SK-N-SH (cell line): ENCODE measurements around the gene CCDC88C. TPM values are rescaled to one million over a fixed set of nuclear protein-coding genes. Genes with fewer than 3 reads are reported as not detected.

ENCODE experiments used
- CTCF ChIA-PET: fragments of 300-600, 350-600 bp; formaldehyde crosslinking; extraction: SDS; loops from one replicate; lab custom pipeline; 2021; lab: Yijun Ruan, JAX
- POLR2A ChIA-PET: fragments of 350-600 bp; sonication (Branson Sonifier 250); formaldehyde crosslinking; extraction: SDS; loops from one replicate; lab custom pipeline; 2020; ENCODE audit warnings: antibody characterized with exemption, inconsistent platforms; lab: Yijun Ruan, JAX
- DNase-seq: peaks from one replicate; pipeline ENCODE4 v3.0.0; 2012
- H2AFZ ChIP-seq: fragments of 200-600 bp; sonication (generic); 2 replicates; pipeline ENCODE4 v1.8.1; 2016; ENCODE audit warnings: antibody characterized with exemption, mild to moderate bottlenecking, low read depth
- H3F3A ChIP-seq: fragments of 200-600 bp; sonication (generic); replicated peaks from 2 replicates; pipeline ENCODE3; 2016; ENCODE audit warnings: antibody characterized with exemption, mild to moderate bottlenecking; ENCODE audit not compliant: insufficient read depth
- H3K27ac ChIP-seq, 2 experiments: fragments of 200-500 bp in 1 of 2; fragments of 200-600 bp in 1 of 2; sonication (Bioruptor generic) in 1 of 2; sonication (generic), shearing (Covaris generic) in 1 of 2; 2 replicates each; pipeline versions ENCODE4 v1.5.1 to v1.6.1; 2014 to 2016; ENCODE audit warnings: low read depth in 2 of 2, inconsistent platforms in 1 of 2, low read length in 1 of 2, mild to moderate bottlenecking in 1 of 2, mixed read lengths in 1 of 2
- H3K27me3 ChIP-seq: fragments of 200-600 bp; sonication (generic), shearing (Covaris generic); 2 replicates; pipeline ENCODE4 v1.6.1; 2016; ENCODE audit warnings: mixed run types; ENCODE audit not compliant: insufficient read depth
- H3K36me3 ChIP-seq, 2 experiments: fragments of 200-500 bp in 1 of 2; fragments of 200-600 bp in 1 of 2; sonication (Bioruptor generic) in 1 of 2; sonication (generic) in 1 of 2; replicated peaks in 1 of 2; 2 replicates each; pipeline versions ENCODE3 to v1.5.1; 2014 to 2016; ENCODE audit warnings: low read length in 1 of 2, mild to moderate bottlenecking in 1 of 2; ENCODE audit not compliant: insufficient read depth in 2 of 2, control insufficient read depth in 1 of 2
- H3K4me1 ChIP-seq, 2 experiments: fragments of 200-500 bp in 1 of 2; fragments of 200-600 bp in 1 of 2; sonication (Bioruptor generic) in 1 of 2; sonication (generic), shearing (Covaris generic) in 1 of 2; 2 replicates each; pipeline versions ENCODE4 v1.5.1 to v1.6.1; 2014 to 2016; ENCODE audit warnings: low read depth in 1 of 2, low read length in 1 of 2, mixed run types in 1 of 2; ENCODE audit not compliant: insufficient read depth in 2 of 2, control insufficient read depth in 1 of 2
- H3K4me2 ChIP-seq: fragments of 200-600 bp; sonication (generic), shearing (Covaris generic); 2 replicates; pipeline ENCODE4 v1.6.1; 2017; ENCODE audit warnings: mixed run types
- H3K4me3 ChIP-seq, 2 experiments: fragments of 200-500 bp in 1 of 2; fragments of 200-600 bp in 1 of 2; sonication (Bioruptor generic) in 1 of 2; sonication (generic), shearing (Covaris generic) in 1 of 2; 2 replicates each; pipeline versions ENCODE4 v1.5.1 to v1.8.1; 2014 to 2016; ENCODE audit warnings: low read depth in 2 of 2, inconsistent platforms in 1 of 2, low read length in 1 of 2, mild to moderate bottlenecking in 1 of 2, mixed read lengths in 1 of 2, moderate library complexity in 1 of 2
- H3K79me2 ChIP-seq: fragments of 200-600 bp; sonication (generic); 2 replicates; pipeline ENCODE4 v1.8.1; 2017; ENCODE audit warnings: mild to moderate bottlenecking; ENCODE audit not compliant: insufficient read depth
- H3K9ac ChIP-seq: fragments of 200-600 bp; sonication (generic); 2 replicates; pipeline ENCODE4 v1.6.1; 2017; ENCODE audit warnings: mixed run types
- H3K9me2 ChIP-seq: fragments of 200-600 bp; sonication (generic); 2 replicates; pipeline ENCODE4 v1.6.1; 2017; ENCODE audit warnings: mixed run types
- H3K9me3 ChIP-seq: fragments of 200-600 bp; sonication (generic); 2 replicates; pipeline ENCODE4 v1.6.1; 2017; ENCODE audit warnings: mixed run types, mild to moderate bottlenecking, moderate library complexity
- H4K20me1 ChIP-seq: fragments of 200-600 bp; sonication (generic); 2 replicates; pipeline ENCODE4 v1.6.1; 2017; ENCODE audit warnings: mild to moderate bottlenecking, mixed run types; ENCODE audit not compliant: insufficient read depth
- CHD2 ChIP-seq: fragments of 150-350 bp; IDR thresholded peaks from 2 replicates; pipeline ENCODE4 v1.6.1; 2018; ENCODE audit warnings: low read length; ENCODE audit not compliant: partially characterized antibody
- EZH2phosphoT487 ChIP-seq: fragments of 200-600 bp; sonication (generic); IDR thresholded peaks from 2 replicates; pipeline ENCODE4 v1.6.1; 2017; ENCODE audit warnings: low read depth, mixed run types, mild to moderate bottlenecking, antibody characterized with exemption, moderate library complexity, borderline replicate concordance
- FOSL2 ChIP-seq: IDR thresholded peaks from 2 replicates; pipeline ENCODE4 v1.4.0; 2012; ENCODE audit warnings: low read depth, mild to moderate bottlenecking, moderate library complexity, borderline replicate concordance
- FOXJ3 ChIP-seq: sonication (generic); formaldehyde crosslinking; IDR thresholded peaks from 2 replicates; pipeline ENCODE4 v1.5.1; 2020; ENCODE audit warnings: mild to moderate bottlenecking, missing genetic modification reagents
- JUND ChIP-seq: IDR thresholded peaks from 2 replicates; pipeline ENCODE4 v1.4.0; 2012
- POLR2AphosphoS5 ChIP-seq: IDR thresholded peaks from 2 replicates; pipeline ENCODE4 v1.6.1; 2012; ENCODE audit warnings: low read depth, low read length
- RAD21 ChIP-seq: IDR thresholded peaks from 2 replicates; pipeline ENCODE4 v1.6.1; 2012; ENCODE audit warnings: mild to moderate bottlenecking, low read length
- RCOR1 ChIP-seq: fragments of 150-350 bp; IDR thresholded peaks from 2 replicates; pipeline ENCODE4 v1.6.1; 2017; ENCODE audit warnings: antibody characterized with exemption, low read length
- RXRA ChIP-seq: IDR thresholded peaks from 2 replicates; pipeline ENCODE4 v1.4.0; 2012; ENCODE audit warnings: low read depth, mild to moderate bottlenecking, borderline replicate concordance
- SIN3A ChIP-seq: IDR thresholded peaks from 2 replicates; pipeline ENCODE4 v1.6.1; 2012; ENCODE audit warnings: low read depth, mild to moderate bottlenecking, low read length, moderate library complexity, borderline replicate concordance
- TEAD4 ChIP-seq: IDR thresholded peaks from 2 replicates; pipeline ENCODE4 v1.4.0; 2012; ENCODE audit warnings: mild to moderate bottlenecking, borderline replicate concordance; ENCODE audit not compliant: insufficient read depth
- WGBS: methylation state at CpG from one replicate; pipeline ENCODE4 v1.1.6; 2017; ENCODE audit warnings: low lambda C conversion rate; 5-methylcytosine and 5-hydroxymethylcytosine counted together
- polyA plus RNA-seq, 3 experiments: library from polyadenylated mRNA; depleted of rRNA; stranded (reverse); fragments of >200 nt; gene quantifications; 2 replicates each; pipeline ENCODE4 v1.2.3, GENCODE V29; 2012
- TF ChIP-seq, protein P1 (sequence below): IDR thresholded peaks from 2 replicates; pipeline ENCODE4 v1.4.0; 2012; ENCODE audit warnings: low read depth, borderline replicate concordance
- TF ChIP-seq, protein P2 (sequence below): fragments of 150-350 bp; IDR thresholded peaks from 2 replicates; pipeline ENCODE4 v1.6.1; 2017; ENCODE audit warnings: antibody characterized with exemption, low read length, low read depth, borderline replicate concordance
- TF ChIP-seq, protein P3 (sequence below): IDR thresholded peaks from 2 replicates; pipeline ENCODE4 v1.4.0; 2012; ENCODE audit warnings: low read depth

Gene CCDC88C, protein sequence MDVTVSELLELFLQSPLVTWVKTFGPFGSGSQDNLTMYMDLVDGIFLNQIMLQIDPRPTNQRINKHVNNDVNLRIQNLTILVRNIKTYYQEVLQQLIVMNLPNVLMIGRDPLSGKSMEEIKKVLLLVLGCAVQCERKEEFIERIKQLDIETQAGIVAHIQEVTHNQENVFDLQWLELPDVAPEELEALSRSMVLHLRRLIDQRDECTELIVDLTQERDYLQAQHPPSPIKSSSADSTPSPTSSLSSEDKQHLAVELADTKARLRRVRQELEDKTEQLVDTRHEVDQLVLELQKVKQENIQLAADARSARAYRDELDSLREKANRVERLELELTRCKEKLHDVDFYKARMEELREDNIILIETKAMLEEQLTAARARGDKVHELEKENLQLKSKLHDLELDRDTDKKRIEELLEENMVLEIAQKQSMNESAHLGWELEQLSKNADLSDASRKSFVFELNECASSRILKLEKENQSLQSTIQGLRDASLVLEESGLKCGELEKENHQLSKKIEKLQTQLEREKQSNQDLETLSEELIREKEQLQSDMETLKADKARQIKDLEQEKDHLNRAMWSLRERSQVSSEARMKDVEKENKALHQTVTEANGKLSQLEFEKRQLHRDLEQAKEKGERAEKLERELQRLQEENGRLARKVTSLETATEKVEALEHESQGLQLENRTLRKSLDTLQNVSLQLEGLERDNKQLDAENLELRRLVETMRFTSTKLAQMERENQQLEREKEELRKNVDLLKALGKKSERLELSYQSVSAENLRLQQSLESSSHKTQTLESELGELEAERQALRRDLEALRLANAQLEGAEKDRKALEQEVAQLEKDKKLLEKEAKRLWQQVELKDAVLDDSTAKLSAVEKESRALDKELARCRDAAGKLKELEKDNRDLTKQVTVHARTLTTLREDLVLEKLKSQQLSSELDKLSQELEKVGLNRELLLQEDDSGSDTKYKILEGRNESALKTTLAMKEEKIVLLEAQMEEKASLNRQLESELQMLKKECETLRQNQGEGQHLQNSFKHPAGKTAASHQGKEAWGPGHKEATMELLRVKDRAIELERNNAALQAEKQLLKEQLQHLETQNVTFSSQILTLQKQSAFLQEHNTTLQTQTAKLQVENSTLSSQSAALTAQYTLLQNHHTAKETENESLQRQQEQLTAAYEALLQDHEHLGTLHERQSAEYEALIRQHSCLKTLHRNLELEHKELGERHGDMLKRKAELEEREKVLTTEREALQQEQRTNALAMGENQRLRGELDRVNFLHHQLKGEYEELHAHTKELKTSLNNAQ (N-terminal part only)
- polyA plus RNA-seq (2012; rRNA removed), result 0.28 and 0.39 TPM in 2 replicates
- 0.37 and 0.50 TPM in 2 replicates for polyA plus RNA-seq (2012; cell fraction: cytosol; rRNA removed)
- 0.35 and 0.46 TPM in 2 replicates for polyA plus RNA-seq (2012; cell fraction: nucleus; rRNA removed)

DNA sequence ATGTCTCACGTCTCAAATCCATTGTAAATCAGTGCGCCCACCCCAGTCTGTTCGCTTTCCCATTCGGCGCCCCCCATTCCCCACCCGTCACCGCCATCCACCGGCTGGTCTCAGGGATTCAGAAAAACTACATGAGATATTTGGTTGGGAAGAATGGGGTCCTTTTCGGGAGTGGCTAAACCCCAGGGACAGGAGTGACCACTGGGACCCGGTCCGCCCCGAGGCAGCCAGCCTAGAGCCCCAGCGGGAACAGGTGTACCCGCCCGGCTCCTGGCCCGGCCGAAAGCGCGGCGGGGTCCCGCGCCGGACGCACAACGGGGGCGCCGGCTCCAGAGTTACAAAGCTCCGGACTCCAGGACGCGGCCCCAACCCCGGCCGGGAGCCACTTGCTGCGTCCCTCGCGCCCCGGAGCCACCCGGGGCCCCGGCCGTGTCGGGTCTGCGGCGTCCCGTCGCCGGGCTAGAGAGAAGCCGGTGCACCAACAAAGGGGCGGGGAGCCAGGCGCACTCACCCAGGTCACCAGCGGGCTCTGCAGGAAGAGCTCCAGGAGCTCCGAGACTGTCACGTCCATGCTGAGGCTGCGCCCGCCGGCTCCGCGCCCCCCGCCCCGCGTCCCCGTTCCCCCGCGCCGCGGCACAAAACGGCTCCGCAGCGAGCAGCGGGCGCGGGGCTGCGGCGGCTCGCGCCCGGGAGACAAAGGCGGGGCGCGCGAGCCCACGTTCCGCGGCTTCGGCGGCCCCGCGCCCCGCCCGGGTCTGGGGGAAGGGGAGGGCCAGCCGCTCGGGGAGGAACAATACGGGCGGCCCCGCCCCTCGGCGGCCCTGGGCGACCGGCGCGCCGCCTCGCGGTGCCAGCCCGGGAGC is at the start of gene CCDC88C:
CCDC88C (minus strand) TSS at position 701 of the 863 bp plus-strand sequence; CDS start at position 571, 130 bp downstream.
- Histone ChIP-seq H3K9me3 (no peaks in the 10 kb centered on the region), H4K20me1 (no peaks in the 10 kb centered on the region), H3K4me1 (peaks cover 0 to 22% of the 10 kb centered on the region in 2 experiments; a peak in 2 of 4 replicates), H3K79me2 (no peaks in the 10 kb centered on the region), H3K9me2 (no peaks in the 10 kb centered on the region), H3K9ac (no peak within 1 kb of the TSS), H3K4me3 (peak within 1 kb of the TSS; percentile 52 to 58), H3F3A (peaks cover 3% of the 10 kb centered on the region), H2AFZ (peak within 1 kb of the TSS; percentile 76), H3K4me2 (peak within 1 kb of the TSS; percentile 67), H3K36me3 (no peaks in the 10 kb centered on the region), H3K27me3 (peaks cover 15% of the 10 kb centered on the region), H3K27ac (peak within 1 kb of the TSS in 1 of 2 experiments; percentile 47; a peak in 1 of 4 replicates)
- no peak for TF ChIP-seq RCOR1
- peak; percentile 46 for TF ChIP-seq RAD21
- WGBS, result 13% methylated on average over 20 of the region's 103 CpGs
- DNase-seq, result peak; percentile 93
- CTCF ChIA-PET, result interaction anchor here (1.1 to 13.5 kb wide), 16 partner anchors 19 to 357 kb away, joined by 3 to 300 read pairs (median 5); partner anchors contain the start of gene RPS6KA5
- POLR2A ChIA-PET, result interaction anchor here (1.6 kb wide), 1 partner anchor 39 kb away, joined by 5 read pairs; no protein-coding TSS in a partner anchor

DNA sequence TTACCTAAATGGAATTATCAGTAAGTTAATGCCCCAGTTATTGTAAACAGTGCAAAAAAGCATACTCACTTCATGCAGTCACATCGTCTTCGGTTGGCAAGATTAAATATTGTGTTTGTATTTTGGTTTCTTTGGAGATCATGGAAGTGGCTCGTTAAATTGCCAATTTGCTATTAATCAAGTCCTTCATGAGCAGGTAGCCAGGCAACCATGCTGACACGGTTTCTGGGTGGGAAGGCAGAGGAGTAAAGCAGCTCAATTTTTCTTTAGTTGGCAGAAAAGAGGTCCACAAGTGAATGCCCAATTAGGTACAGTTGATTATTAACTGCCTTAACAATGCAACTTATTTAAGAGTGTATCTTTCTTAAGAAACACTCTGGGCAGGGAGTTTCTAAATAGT is 48.6 kb upstream of the CCDC88C start:
- Histone ChIP-seq H4K20me1 (no peaks in the 10 kb centered on the region), H2AFZ (no peak overlapping the region), H3K4me2 (no peak overlapping the region), H3K4me1 (no peaks in the 10 kb centered on the region; a peak in 1 of 4 replicates), H3K9ac (no peak overlapping the region), H3K9me2 (no peaks in the 10 kb centered on the region), H3K4me3 (no peak overlapping the region), H3F3A (peaks cover 15% of the 10 kb centered on the region), H3K27me3 (no peaks in the 10 kb centered on the region), H3K36me3 (peaks cover 76 to 94% of the 10 kb centered on the region in 2 experiments), H3K27ac (no peak overlapping the region), H3K79me2 (peaks cover 31% of the 10 kb centered on the region; the same call in 1 of the 2 replicates), H3K9me3 (no peaks in the 10 kb centered on the region)
- WGBS, result 97% methylated on average over 4 of the region's 4 CpGs
- ChIA-PET CTCF (no interaction called here), POLR2A (no interaction called here)
- DNase-seq, result no peak
- TF ChIP-seq TEAD4 (no peak), FOSL2 (no peak), EZH2phosphoT487 (no peak), SIN3A (no peak), RAD21 (no peak), POLR2AphosphoS5 (no peak), CHD2 (no peak), RXRA (no peak), FOXJ3 (CRISPR knock-in tag) (no peak), JUND (no peak)
- TF ChIP-seq, protein P1, sequence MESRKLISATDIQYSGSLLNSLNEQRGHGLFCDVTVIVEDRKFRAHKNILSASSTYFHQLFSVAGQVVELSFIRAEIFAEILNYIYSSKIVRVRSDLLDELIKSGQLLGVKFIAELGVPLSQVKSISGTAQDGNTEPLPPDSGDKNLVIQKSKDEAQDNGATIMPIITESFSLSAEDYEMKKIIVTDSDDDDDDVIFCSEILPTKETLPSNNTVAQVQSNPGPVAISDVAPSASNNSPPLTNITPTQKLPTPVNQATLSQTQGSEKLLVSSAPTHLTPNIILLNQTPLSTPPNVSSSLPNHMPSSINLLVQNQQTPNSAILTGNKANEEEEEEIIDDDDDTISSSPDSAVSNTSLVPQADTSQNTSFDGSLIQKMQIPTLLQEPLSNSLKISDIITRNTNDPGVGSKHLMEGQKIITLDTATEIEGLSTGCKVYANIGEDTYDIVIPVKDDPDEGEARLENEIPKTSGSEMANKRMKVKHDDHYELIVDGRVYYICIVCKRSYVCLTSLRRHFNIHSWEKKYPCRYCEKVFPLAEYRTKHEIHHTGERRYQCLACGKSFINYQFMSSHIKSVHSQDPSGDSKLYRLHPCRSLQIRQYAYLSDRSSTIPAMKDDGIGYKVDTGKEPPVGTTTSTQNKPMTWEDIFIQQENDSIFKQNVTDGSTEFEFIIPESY, result no peak
- TF ChIP-seq, protein P2, sequence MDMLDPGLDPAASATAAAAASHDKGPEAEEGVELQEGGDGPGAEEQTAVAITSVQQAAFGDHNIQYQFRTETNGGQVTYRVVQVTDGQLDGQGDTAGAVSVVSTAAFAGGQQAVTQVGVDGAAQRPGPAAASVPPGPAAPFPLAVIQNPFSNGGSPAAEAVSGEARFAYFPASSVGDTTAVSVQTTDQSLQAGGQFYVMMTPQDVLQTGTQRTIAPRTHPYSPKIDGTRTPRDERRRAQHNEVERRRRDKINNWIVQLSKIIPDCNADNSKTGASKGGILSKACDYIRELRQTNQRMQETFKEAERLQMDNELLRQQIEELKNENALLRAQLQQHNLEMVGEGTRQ, result no peak
- TF ChIP-seq, protein P3, sequence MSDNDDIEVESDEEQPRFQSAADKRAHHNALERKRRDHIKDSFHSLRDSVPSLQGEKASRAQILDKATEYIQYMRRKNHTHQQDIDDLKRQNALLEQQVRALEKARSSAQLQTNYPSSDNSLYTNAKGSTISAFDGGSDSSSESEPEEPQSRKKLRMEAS, result no peak
